PC-3 (cell line): ENCODE results near the gene RAD50. TPM values are rescaled to one million over a fixed set of nuclear protein-coding genes. Genes with fewer than 3 reads are reported as not detected.

Source experiments
- ATAC-seq: fragments of 200-7000 bp; cut with Tn5 transposase; 2 replicates; pipeline ENCODE4 v1.9.1; 2020; ENCODE audit warnings: mild to moderate bottlenecking, moderate library complexity
- BruUV-seq: library from RNA; stranded (reverse); fragments of 400-500 nt; replicated peaks from 2 replicates; lab custom pipeline; 2021; lab: Mats Ljungman, UMichigan
- CTCF ChIA-PET: fragments of 300-600 bp; sonication (Branson Sonifier 250); formaldehyde crosslinking; loops from one replicate; lab custom pipeline; 2022; ENCODE audit warnings: antibody characterized with exemption; lab: Charles Lee
- POLR2A ChIA-PET: fragments of 300-600 bp; sonication (Branson Sonifier 250); formaldehyde crosslinking; loops from one replicate; lab custom pipeline; 2022; ENCODE audit warnings: antibody characterized with exemption; ENCODE audit not compliant: unreplicated experiment; lab: Charles Lee
- DNase-seq: peaks from one replicate; pipeline ENCODE4 v3.0.0-alpha.2; 2015
- H2AFZ ChIP-seq: fragments of 300-600 bp; sonication (generic); 2 replicates; pipeline ENCODE4 v1.6.0; 2016; ENCODE audit warnings: antibody characterized with exemption, low read length
- H3F3A ChIP-seq: fragments of 300-600 bp; sonication (generic); one replicate; pipeline ENCODE4 v1.6.0; 2017; ENCODE audit warnings: antibody characterized with exemption, low read length, control low read depth, mild to moderate bottlenecking; ENCODE audit not compliant: unreplicated experiment
- H3K27ac ChIP-seq: fragments of 300-600 bp; sonication (generic); 2 replicates; pipeline ENCODE4 v1.5.1; 2016; ENCODE audit warnings: mild to moderate bottlenecking, low read length
- H3K27me3 ChIP-seq: fragments of 300-600 bp; sonication (generic); 2 replicates; pipeline ENCODE4 v1.6.1; 2016; ENCODE audit warnings: low read length, mixed read lengths
- H3K36me3 ChIP-seq: fragments of 300-600 bp; sonication (generic); 2 replicates; pipeline ENCODE4 v1.6.1; 2016; ENCODE audit warnings: low read depth, mixed run types, low read length, mixed read lengths
- H3K4me1 ChIP-seq: fragments of 300-600 bp; sonication (generic); 2 replicates; pipeline ENCODE4 v1.5.1; 2016; ENCODE audit warnings: low read length; ENCODE audit not compliant: insufficient read depth
- H3K4me2 ChIP-seq: fragments of 300-600 bp; sonication (generic); 2 replicates; pipeline ENCODE4 v1.6.0; 2016; ENCODE audit warnings: low read length
- H3K4me3 ChIP-seq: fragments of 300-600 bp; sonication (generic); 2 replicates; pipeline ENCODE4 v1.5.1; 2016; ENCODE audit warnings: mild to moderate bottlenecking, low read length, mixed read lengths
- H3K79me2 ChIP-seq: fragments of 300-600 bp; sonication (generic); 2 replicates; pipeline ENCODE4 v1.6.1; 2017; ENCODE audit warnings: low read length, mixed read lengths
- H3K9ac ChIP-seq: fragments of 300-600 bp; sonication (generic); 2 replicates; pipeline ENCODE4 v1.6.0; 2016; ENCODE audit warnings: mild to moderate bottlenecking, low read length
- H3K9me2 ChIP-seq: fragments of 300-600 bp; sonication (generic); replicated peaks from 2 replicates; pipeline ENCODE4 v1.6.1; 2016; ENCODE audit warnings: mixed run types, low read length, mixed read lengths
- H3K9me3 ChIP-seq: fragments of 300-600 bp; sonication (generic); 2 replicates; pipeline ENCODE4 v1.6.1; 2016; ENCODE audit warnings: low read length, mixed read lengths
- H4K20me1 ChIP-seq: fragments of 300-600 bp; sonication (generic); 2 replicates; pipeline ENCODE4 v1.6.1; 2016; ENCODE audit warnings: low read length, mixed read lengths
- CTCF ChIP-seq: fragments of 300-600 bp; sonication (generic); conservative IDR thresholded peaks from 2 replicates; pipeline ENCODE4 v1.5.1; 2017; ENCODE audit warnings: antibody characterized with exemption, low read depth, mild to moderate bottlenecking, low read length
- EZH2 ChIP-seq: fragments of 300-600 bp; sonication (generic); IDR thresholded peaks from one replicate; pipeline ENCODE4 v1.6.1; 2017; ENCODE audit warnings: antibody characterized with exemption, mild to moderate bottlenecking, low read length; ENCODE audit not compliant: unreplicated experiment
- EZH2phosphoT487 ChIP-seq: fragments of 300-600 bp; sonication (generic); IDR thresholded peaks from 2 replicates; pipeline ENCODE4 v1.6.1; 2018; ENCODE audit warnings: mild to moderate bottlenecking, antibody characterized with exemption, low read length, borderline replicate concordance
- intact Hi-C: fragments of 100-400 bp; cut with micrococcal nuclease; formaldehyde crosslinking; loops from 2 replicates; pipeline ENCODE4 v1.9.0; 2023
- total RNA-seq: library from RNA; depleted of rRNA; stranded (reverse); fragments of >200 nt; gene quantifications from 2 replicates; pipeline ENCODE4 v1.2.3, GENCODE V29; 2014

RAD50 gene
- total RNA-seq, 1 experiment from 2014 or later = 6.7 TPM

GRCh38 chr5:132641241-132641723 is 84.5 kb downstream of the RAD50 start:
- Histone ChIP-seq H3K27me3 (no peaks in the 10 kb centered on the region), H3K36me3 (no peaks in the 10 kb centered on the region), H3K9ac (no peak overlapping the region), H3K4me2 (no peak overlapping the region), H2AFZ (no peak overlapping the region), H3K4me3 (no peak overlapping the region), H3K27ac (no peak overlapping the region), H3K9me2 (no peaks in the 10 kb centered on the region), H3K9me3 (no peaks in the 10 kb centered on the region), H4K20me1 (no peaks in the 10 kb centered on the region), H3K79me2 (no peaks in the 10 kb centered on the region), H3K4me1 (no peaks in the 10 kb centered on the region), H3F3A (no peaks in the 10 kb centered on the region)
- DNase-seq (no peak), ATAC-seq (no peak)
- intact Hi-C loops = no loop called here
- POLR2A ChIA-PET = no interaction called here
- BruUV-seq = no TSS peak
- TF ChIP-seq CTCF (no peak), EZH2 (no peak), EZH2phosphoT487 (no peak)
- CTCF ChIA-PET = no interaction called here

- ChIA-PET CTCF (no interaction called here), POLR2A (no interaction called here)
- no TSS peak for BruUV-seq
- H3K9ac ChIP-seq = no peak overlapping the region
- no peak for TF ChIP-seq CTCF
- TF ChIP-seq EZH2 = no peak
- no peak for TF ChIP-seq EZH2phosphoT487
- H3K4me1 ChIP-seq = no peaks in the 10 kb centered on the region
- H3F3A ChIP-seq = no peaks in the 10 kb centered on the region
- ATAC-seq (no peak), DNase-seq (no peak)
- H3K79me2 ChIP-seq = no peaks in the 10 kb centered on the region
- H3K36me3 ChIP-seq = no peaks in the 10 kb centered on the region
- H4K20me1 ChIP-seq = no peaks in the 10 kb centered on the region
- intact Hi-C loops = no loop called here
- no peaks in the 10 kb centered on the region for H3K9me3 ChIP-seq
- no peak overlapping the region for H3K27ac ChIP-seq
- H3K27me3 ChIP-seq = no peaks in the 10 kb centered on the region
- H3K4me2 ChIP-seq = no peak overlapping the region
- no peak overlapping the region for H2AFZ ChIP-seq
- no peaks in the 10 kb centered on the region for H3K9me2 ChIP-seq
- H3K4me3 ChIP-seq = no peak overlapping the region
These were observed 85.1 kb downstream of the RAD50 start for GRCh38 chr5:132641841-132642240.

- Histone ChIP-seq H3K9me3 (no peaks in the 10 kb centered on the region), H4K20me1 (no peaks in the 10 kb centered on the region), H3K9me2 (no peaks in the 10 kb centered on the region), H3K36me3 (no peaks in the 10 kb centered on the region), H2AFZ (no peak overlapping the region), H3K79me2 (no peaks in the 10 kb centered on the region), H3K9ac (no peak overlapping the region), H3K27me3 (no peaks in the 10 kb centered on the region), H3K4me2 (no peak overlapping the region), H3K4me1 (no peaks in the 10 kb centered on the region), H3K4me3 (no peak overlapping the region), H3K27ac (no peak overlapping the region), H3F3A (no peaks in the 10 kb centered on the region)
- no TSS peak for BruUV-seq
- POLR2A ChIA-PET = no interaction called here
- DNase-seq (no peak), ATAC-seq (no peak)
- intact Hi-C loops = no loop called here
- TF ChIP-seq EZH2 (no peak), CTCF (no peak), EZH2phosphoT487 (no peak)
- CTCF ChIA-PET = no interaction called here
These were observed 87.4 kb downstream of the RAD50 start for GRCh38 chr5:132644177-132644576.
